Measurements from ENCODE around the gene CADPS2.

GRCh38 chr7:122628651-122629411 lies 257.4 kb downstream of the CADPS2 start:
- TF ChIP-seq CTCF (IDR thresholded peaks at IDR 0.05; ENCODE audit: borderline replicate concordance, extremely low read depth, low read length, poor library complexity, severe bottlenecking), result no peak
- no peak for TF ChIP-seq EZH2 (IDR thresholded peaks at IDR 0.05; ENCODE audit: borderline replicate concordance, low read depth, low read length, severe bottlenecking)
